Osteoblast (primary cell): ENCODE measurements around the gene ACAP1. TPM values are rescaled to one million over a fixed set of nuclear protein-coding genes. Genes with fewer than 3 reads are reported as not detected.

Experiments used
- DNase-seq: peaks from one replicate; pipeline ENCODE4 v3.0.0; 2011; ENCODE audit warnings: low spot score, mixed read lengths; ENCODE audit not compliant: insufficient read length; ENCODE audit errors: missing footprints
- H2AFZ ChIP-seq: 2 replicates; pipeline ENCODE4 v1.6.0; 2011; ENCODE audit warnings: mild to moderate bottlenecking, low read length
- H3K27ac ChIP-seq: 2 replicates; pipeline ENCODE4 v1.5.1; 2011; ENCODE audit warnings: mild to moderate bottlenecking, low read depth, low read length, moderate library complexity
- H3K27me3 ChIP-seq: 2 replicates; pipeline ENCODE4 v1.6.0; 2012; ENCODE audit warnings: mild to moderate bottlenecking, control low read depth, inconsistent platforms, low read length, moderate library complexity; ENCODE audit not compliant: insufficient read depth
- H3K36me3 ChIP-seq: 2 replicates; pipeline ENCODE4 v1.5.1; 2011; ENCODE audit warnings: mild to moderate bottlenecking, low read length, control low read depth, moderate library complexity; ENCODE audit not compliant: insufficient read depth
- H3K4me1 ChIP-seq: 2 replicates; pipeline ENCODE4 v1.5.1; 2011; ENCODE audit warnings: mild to moderate bottlenecking, low read length, control low read depth, moderate library complexity; ENCODE audit not compliant: insufficient read depth
- H3K4me2 ChIP-seq: 2 replicates; pipeline ENCODE4 v1.6.0; 2011; ENCODE audit warnings: mild to moderate bottlenecking, low read length; ENCODE audit not compliant: insufficient read depth
- H3K4me3 ChIP-seq: fragments of 200-600 bp; sonication (generic); 3 replicates; pipeline ENCODE4 v1.5.1; 2012; ENCODE audit warnings: mild to moderate bottlenecking, low read length, inconsistent platforms; ENCODE audit not compliant: insufficient read depth
- H3K79me2 ChIP-seq: 2 replicates; pipeline ENCODE4 v1.6.0; 2012; ENCODE audit warnings: mild to moderate bottlenecking, low read length, control low read depth, inconsistent platforms; ENCODE audit not compliant: insufficient read depth
- H3K9me3 ChIP-seq: 2 replicates; pipeline ENCODE4 v1.5.1; 2011; ENCODE audit warnings: low read depth, low read length, control low read depth
- H4K20me1 ChIP-seq: 2 replicates; pipeline ENCODE4 v1.6.0; 2012; ENCODE audit warnings: mild to moderate bottlenecking, low read length, control low read depth; ENCODE audit not compliant: insufficient read depth
- total RNA-seq: library from RNA; depleted of rRNA; stranded (reverse); fragments of >200 nt; gene quantifications from 2 replicates; pipeline ENCODE4 v1.2.3, GENCODE V29; 2012
- TF ChIP-seq, protein P1 (sequence below): IDR thresholded peaks from 2 replicates; pipeline ENCODE4 v1.5.1; 2011; ENCODE audit warnings: mild to moderate bottlenecking, low read depth, low read length, moderate library complexity; ENCODE audit errors: extremely low read depth

Gene ACAP1
- total RNA-seq, 1 donor, result not detected

DNA sequence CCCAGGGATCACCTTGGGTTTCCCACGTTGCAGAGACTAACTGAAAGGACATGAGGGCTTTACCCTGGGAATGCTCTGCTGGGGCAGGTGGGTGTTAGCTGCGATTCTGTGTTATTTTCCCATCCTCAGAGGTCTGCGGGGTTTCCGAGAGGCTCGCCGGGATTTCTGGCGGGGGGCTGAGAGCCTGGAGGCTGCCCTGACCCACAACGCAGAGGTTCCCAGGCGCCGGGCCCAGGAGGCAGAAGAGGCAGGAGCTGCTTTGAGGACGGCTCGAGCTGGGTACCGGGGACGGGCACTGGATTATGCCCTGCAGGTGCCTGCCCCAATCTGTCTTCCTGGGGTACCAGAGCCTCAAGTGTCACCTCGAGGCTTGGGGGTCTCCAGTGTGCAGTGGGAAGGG lies 6.9 kb downstream of the ACAP1 start:
- Histone ChIP-seq H3K27ac (no peak overlapping the region), H3K27me3 (peaks cover 37% of the 10 kb centered on the region), H3K9me3 (no peaks in the 10 kb centered on the region), H2AFZ (no peak overlapping the region), H3K4me3 (no peak overlapping the region), H3K4me2 (no peak overlapping the region), H3K36me3 (no peaks in the 10 kb centered on the region), H4K20me1 (peaks cover 11% of the 10 kb centered on the region), H3K79me2 (no peaks in the 10 kb centered on the region), H3K4me1 (peaks cover 4% of the 10 kb centered on the region)
- TF ChIP-seq, protein P1, sequence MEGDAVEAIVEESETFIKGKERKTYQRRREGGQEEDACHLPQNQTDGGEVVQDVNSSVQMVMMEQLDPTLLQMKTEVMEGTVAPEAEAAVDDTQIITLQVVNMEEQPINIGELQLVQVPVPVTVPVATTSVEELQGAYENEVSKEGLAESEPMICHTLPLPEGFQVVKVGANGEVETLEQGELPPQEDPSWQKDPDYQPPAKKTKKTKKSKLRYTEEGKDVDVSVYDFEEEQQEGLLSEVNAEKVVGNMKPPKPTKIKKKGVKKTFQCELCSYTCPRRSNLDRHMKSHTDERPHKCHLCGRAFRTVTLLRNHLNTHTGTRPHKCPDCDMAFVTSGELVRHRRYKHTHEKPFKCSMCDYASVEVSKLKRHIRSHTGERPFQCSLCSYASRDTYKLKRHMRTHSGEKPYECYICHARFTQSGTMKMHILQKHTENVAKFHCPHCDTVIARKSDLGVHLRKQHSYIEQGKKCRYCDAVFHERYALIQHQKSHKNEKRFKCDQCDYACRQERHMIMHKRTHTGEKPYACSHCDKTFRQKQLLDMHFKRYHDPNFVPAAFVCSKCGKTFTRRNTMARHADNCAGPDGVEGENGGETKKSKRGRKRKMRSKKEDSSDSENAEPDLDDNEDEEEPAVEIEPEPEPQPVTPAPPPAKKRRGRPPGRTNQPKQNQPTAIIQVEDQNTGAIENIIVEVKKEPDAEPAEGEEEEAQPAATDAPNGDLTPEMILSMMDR, result no peak
- DNase-seq, result peak; percentile 14

DNA sequence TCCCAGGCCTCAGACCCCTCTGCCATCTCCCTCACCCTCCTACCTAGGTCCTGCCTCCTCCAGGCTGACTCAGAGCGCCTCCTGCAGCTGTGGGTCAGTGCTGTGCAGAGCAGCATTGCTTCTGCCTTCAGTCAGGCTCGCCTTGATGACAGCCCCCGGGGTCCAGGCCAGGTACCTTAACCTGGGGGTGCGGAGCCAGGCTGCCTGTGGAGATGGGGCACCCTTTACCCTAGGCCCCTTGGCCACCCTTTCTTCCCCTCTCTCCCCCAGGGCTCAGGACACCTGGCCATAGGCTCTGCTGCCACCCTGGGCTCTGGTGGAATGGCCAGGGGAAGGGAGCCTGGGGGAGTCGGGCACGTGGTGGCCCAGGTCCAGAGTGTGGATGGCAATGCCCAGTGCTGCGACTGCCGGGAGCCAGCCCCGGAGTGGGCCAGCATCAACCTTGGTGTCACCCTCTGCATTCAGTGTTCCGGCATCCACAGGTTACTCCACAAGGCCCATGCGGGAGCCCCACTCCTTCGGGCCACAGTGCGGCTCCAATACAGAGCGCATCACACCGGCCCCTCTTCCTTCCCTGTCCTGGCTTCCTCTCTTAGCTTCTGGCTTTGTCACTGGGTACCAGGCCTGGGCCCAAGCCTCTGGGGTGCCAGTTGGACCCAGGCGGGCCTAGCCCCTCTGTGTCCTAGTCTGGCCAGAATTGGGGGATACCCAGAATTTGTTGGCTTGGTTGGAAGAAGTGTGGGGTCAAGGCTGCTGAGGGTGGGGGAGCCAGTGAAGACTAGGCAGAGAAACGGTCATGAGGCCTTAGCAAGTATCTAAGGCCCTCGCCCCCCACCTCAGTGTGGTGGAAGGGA lies 10.7 kb downstream of the ACAP1 start:
- TF ChIP-seq, protein P1, result no peak
- no peaks in the 10 kb centered on the region for H3K9me3 ChIP-seq
- H4K20me1 ChIP-seq, result peaks cover 16% of the 10 kb centered on the region
- H3K27me3 ChIP-seq, result peaks cover 24% of the 10 kb centered on the region
- H3K4me2 ChIP-seq, result no peak overlapping the region
- no peak overlapping the region for H3K27ac ChIP-seq
- H3K79me2 ChIP-seq, result peaks cover 7% of the 10 kb centered on the region
- no peak overlapping the region for H3K4me3 ChIP-seq
- H3K36me3 ChIP-seq, result no peaks in the 10 kb centered on the region
- DNase-seq, result peak; percentile 91
- H3K4me1 ChIP-seq, result peaks cover 25% of the 10 kb centered on the region
- H2AFZ ChIP-seq, result no peak overlapping the region

DNA sequence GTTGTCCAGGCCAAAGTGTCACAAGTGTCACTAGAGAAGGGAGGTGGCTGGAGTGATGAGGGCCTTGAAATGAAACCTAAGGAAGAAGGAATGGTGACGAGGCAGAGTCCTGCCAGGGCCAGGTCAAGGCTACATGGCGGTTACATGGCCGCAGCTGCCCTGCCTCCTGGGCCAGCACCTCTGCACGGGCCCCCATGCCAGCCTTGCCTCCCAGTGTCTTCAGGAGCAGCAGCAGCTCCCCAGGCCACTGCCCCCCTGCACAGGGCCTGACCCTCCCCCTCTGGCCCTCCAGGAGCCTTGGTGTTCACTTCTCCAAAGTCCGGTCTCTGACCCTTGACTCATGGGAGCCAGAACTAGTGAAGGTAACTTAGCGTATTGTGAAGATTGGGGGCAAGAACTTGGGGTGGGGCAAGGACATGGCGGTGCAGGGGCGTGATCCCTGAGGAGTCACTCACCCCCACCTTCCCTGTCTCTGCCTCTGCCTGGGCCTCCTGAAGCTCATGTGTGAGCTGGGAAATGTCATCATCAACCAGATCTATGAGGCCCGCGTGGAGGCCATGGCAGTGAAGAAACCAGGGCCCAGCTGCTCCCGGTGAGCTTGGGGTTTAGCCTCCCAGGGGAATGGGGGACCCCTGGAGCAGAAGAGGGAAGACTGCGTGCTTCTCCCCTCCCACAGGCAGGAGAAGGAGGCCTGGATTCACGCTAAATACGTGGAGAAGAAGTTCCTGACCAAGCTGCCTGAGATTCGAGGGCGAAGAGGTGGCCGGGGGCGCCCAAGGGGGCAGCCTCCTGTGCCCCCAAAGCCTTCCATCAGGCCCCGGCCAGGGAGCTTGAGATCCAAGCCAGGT lies 11.5 kb downstream of the ACAP1 start:
- Histone ChIP-seq H3K9me3 (no peaks in the 10 kb centered on the region), H4K20me1 (peaks cover 16% of the 10 kb centered on the region), H3K27me3 (peaks cover 20% of the 10 kb centered on the region), H2AFZ (no peak overlapping the region), H3K36me3 (no peaks in the 10 kb centered on the region), H3K4me2 (no peak overlapping the region), H3K79me2 (peaks cover 16% of the 10 kb centered on the region), H3K4me1 (peaks cover 30% of the 10 kb centered on the region), H3K4me3 (no peak overlapping the region), H3K27ac (peak overlapping the region; percentile 61)
- TF ChIP-seq, protein P1, result no peak
- DNase-seq, result peak; percentile 74
